ENCODE measurements around the gene TNS4.

TNS4 gene

GRCh38 chr17:40432864-40433528, 68.4 kb downstream of the TNS4 start:
- no peak for DNase-seq

GRCh38 chr17:40431231-40431602, 70.2 kb downstream of the TNS4 start:
- DNase-seq, result no peak

GRCh38 chr17:40430272-40431230, 70.9 kb downstream of the TNS4 start:
- DNase-seq, result no peak

- no peak for DNase-seq
Observed at GRCh38 chr17:40427002-40427491, 74.4 kb downstream of the TNS4 start.

Data from NCI-H1105 (cell line).